GM21528 (cell line): ENCODE data around the gene WEE2.
"Not testable (repeated sequence)": the region's sequence is repeated elsewhere in the genome, so short reads cannot be mapped to it uniquely, and the experiment has no call there.

Source experiments
- ATAC-seq: cut with Tn5 transposase; IDR thresholded peaks from one replicate; pipeline ENCODE4 v1.9.1; 2021; ENCODE audit warnings: mild to moderate bottlenecking, moderate library complexity; ENCODE audit not compliant: unreplicated experiment, low FRiP score

WEE2 gene

DNA sequence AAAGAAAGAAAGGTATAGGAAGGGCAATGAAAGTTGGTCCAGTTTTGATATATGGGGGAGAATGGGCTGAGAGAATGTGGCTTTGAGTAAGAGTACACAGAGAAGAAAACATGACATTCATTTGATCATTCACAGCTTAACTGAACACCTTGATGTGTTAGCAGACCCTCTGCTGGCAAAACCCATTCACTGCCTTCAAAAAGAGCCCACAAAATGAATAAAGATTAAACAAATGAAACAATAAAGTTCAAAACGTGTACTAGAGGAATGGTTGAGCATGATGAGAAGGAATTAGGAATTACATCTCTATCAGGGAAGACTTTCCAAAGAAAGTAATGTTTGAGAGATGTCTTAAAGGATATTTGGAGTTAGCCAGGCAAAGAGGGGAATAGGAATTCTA is 2.1 kb downstream of the WEE2 start:
- ATAC-seq, result no peak

GRCh38 chr7:141712603-141713255 is 4.6 kb downstream of the WEE2 start:
- no peak for ATAC-seq

- ATAC-seq, result no peak
Observed at GRCh38 chr7:141713890-141714289, 5.7 kb downstream of the WEE2 start.

DNA sequence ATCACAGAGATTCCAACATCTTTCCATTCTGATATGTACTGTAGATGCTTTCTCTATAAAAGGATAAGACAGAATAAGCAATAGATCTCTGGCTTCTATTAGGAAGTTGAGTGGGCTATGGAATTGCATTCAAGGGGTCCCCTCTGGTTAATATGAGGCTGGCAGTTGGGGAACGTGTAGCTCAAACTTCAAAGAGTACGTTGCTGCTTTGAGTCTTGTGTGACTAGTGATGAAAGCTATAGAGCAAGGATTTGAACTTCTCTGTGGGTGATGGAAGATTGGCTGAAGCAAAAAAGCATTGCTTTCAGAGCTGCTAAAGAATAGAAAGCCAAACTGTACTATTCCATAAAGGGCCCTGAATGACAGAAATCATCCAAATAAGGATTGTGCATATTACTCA is 6.4 kb downstream of the WEE2 start:
- no peak for ATAC-seq

- no peak for ATAC-seq
Observed at GRCh38 chr7:141715018-141715417, 6.9 kb downstream of the WEE2 start.

GRCh38 chr7:141715794-141716689 is 7.9 kb downstream of the WEE2 start:
- ATAC-seq, result no peak

- ATAC-seq, result no peak
Observed at GRCh38 chr7:141717450-141717849, 9.3 kb downstream of the WEE2 start.

DNA sequence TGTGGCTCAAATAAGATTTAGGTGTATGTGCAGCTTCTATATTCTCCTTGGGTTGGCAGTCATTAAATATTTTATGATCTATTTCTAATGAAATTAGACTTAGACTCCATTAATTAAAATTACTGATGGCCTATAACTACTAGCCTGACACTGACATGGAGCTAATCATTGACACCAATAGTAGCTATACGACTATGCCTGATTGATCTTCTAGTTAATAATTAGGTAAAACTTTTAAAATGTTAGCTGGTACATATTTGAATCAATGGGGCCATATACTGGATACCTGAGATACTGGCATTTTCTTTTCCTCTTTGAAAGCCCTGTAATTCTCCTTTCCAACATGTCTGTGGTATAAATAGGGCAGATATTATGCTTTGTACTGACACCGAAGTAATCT is 14.4 kb downstream of the WEE2 start:
- no peak for ATAC-seq

- ATAC-seq, result no peak
Observed at GRCh38 chr7:141729020-141729419, 20.9 kb downstream of the WEE2 start.

DNA sequence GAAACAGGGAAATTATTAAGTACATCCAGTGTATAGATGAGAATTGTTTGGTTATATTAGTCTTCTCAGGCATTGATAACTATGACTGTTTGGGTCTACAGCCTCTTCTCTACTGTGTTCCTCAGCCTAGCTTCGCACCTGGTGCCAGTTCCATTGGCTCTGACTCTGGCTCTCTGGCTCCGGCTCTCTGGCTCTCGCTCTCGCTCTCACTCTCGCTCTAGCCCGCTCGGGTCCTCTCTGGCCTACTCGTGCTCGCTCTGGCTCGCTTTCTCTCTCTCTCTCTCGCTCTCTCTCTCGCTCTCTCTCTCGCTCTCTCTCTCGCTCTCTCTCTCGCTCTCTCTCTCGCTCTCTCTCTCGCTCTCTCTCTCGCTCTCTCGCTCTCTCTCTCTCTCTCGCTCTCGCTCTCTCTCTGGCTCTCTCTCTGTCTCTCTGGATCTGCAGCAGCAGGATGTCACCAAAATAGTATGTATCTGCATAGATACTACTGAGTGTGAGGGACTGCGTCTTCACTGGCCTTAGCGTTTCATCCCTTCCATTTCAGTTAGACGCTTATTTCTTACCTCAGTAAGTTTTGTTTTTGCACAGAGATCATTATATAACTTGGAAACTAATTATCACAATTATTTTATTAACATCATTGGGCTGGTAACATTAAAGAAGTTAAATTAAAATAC is 23.5 kb downstream of the WEE2 start:
- ATAC-seq, result no peak

GRCh38 chr7:141737118-141737835 is 29.1 kb downstream of the WEE2 start:
- ATAC-seq, result no peak

GRCh38 chr7:141737836-141738591 is 29.9 kb downstream of the WEE2 start, which contains the start of gene SSBP1:
SSBP1 (plus strand) TSS chr7:141738358; CDS start chr7:141739167, 809 bp downstream.
- peak; percentile 95 for ATAC-seq

GRCh38 chr7:141738592-141739013 is 30.4 kb downstream of the WEE2 start:
- ATAC-seq, result no peak

DNA sequence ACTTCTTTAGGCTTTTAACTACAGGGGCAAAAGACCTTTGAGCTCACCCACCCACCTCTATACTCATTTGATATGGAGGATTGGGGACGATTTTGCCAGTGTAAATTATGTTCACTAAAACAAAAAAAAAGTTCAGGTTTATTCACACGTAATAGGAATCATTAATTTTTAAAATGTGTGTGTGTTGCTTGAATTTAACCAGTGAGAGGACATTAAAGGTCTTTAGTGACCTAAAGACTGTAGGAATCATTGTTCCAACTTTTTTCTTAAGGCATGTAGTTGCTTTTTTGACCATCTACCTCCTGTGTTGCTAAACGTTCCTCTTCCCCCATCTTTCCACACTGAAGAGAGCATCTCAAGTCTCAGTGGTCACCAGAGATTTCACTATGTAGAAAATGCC is 31.1 kb downstream of the WEE2 start:
- ATAC-seq, result no peak

GRCh38 chr7:141742229-141742628 is 34.1 kb downstream of the WEE2 start:
- no peak for ATAC-seq

GRCh38 chr7:141744131-141744530 is 36.0 kb downstream of the WEE2 start:
- no peak for ATAC-seq

- ATAC-seq, result no peak
Observed at GRCh38 chr7:141748396-141748795, 40.2 kb downstream of the WEE2 start.

DNA sequence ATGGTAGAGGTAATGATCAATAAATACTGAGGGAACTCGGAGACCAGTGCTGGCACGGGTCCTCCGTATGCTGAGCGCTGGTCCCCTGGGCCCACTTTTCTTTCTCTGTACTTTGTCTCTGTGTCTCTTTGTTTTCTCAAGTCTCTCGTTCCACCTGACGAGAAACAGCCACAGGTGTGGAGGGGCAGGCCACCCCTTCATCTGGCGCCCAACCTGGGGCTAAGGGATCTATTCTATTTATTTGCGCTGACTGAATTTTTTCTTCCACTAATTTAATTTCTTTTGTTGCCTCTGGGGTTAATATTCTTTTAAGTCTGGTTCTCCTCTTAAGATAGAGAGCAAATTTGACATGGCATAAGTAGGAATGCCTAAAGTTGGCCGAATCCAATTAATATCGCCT is 43.8 kb downstream of the WEE2 start:
- not testable (repeated sequence) for ATAC-seq

DNA sequence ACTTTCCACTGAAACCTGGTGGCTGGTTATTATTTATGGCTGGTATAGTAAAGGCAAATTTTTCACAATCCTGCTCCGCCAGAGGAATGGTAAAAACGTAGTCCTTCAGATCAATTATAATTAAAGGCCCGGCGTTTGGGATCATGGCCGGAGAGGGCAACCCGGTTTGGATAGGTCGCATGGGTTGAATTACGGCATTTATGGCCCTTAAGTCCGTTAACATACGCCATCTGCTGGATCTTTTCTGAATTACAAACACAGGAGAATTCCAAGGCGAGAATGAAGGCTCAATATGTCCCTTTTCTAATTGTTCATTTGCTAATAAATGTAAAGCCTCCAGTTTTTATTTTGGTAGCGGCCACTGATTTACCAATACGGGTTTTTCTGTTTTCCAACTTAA is 44.5 kb downstream of the WEE2 start:
- no peak for ATAC-seq

- no peak for ATAC-seq
Observed at GRCh38 chr7:141754939-141755338, 46.8 kb downstream of the WEE2 start.
